Measurements from ENCODE around the gene RUBCN.
"Not testable (repeated sequence)": the region's sequence is repeated elsewhere in the genome, so short reads cannot be mapped to it uniquely, and the experiment has no call there.

Gene RUBCN

GRCh38 chr3:197690754-197691153 is 46.0 kb downstream of the RUBCN start:
- H3K27ac ChIP-seq: no peak overlapping the region
- no peak for DNase-seq (ENCODE audit: low read depth, low spot score)

GRCh38 chr3:197687570-197687969 is 49.1 kb downstream of the RUBCN start:
- DNase-seq (ENCODE audit: low read depth, low spot score): no peak
- H3K27ac ChIP-seq: no peak overlapping the region

- no peak overlapping the region for H3K27ac ChIP-seq
- DNase-seq (ENCODE audit: low read depth, low spot score): no peak
These were observed 49.8 kb downstream of the RUBCN start for GRCh38 chr3:197686899-197687298.

DNA sequence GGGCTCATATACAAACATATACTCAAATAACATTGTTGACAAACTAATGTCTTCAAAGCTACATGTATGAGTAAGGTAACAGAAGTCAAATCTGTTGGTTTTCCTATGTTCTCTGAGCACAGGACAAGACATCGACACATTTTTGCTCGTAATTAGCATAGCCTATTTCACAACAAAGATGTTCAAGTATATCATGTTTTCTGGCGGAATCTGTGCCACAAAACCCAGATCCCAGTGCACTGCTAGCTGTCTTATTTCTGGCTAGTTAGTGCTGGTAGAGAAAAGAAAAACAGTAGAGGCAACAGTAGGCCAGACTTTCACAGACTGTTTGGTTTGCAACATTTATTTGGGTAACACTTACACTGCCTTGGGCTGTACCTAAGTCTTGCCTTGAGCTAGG is 51.2 kb downstream of the RUBCN start:
- no peak for DNase-seq (ENCODE audit: low read depth, low spot score)
- no peak overlapping the region for H3K27ac ChIP-seq

GRCh38 chr3:197683191-197683590 is 53.5 kb downstream of the RUBCN start:
- no peak for DNase-seq (ENCODE audit: low read depth, low spot score)
- no peak overlapping the region for H3K27ac ChIP-seq

DNA sequence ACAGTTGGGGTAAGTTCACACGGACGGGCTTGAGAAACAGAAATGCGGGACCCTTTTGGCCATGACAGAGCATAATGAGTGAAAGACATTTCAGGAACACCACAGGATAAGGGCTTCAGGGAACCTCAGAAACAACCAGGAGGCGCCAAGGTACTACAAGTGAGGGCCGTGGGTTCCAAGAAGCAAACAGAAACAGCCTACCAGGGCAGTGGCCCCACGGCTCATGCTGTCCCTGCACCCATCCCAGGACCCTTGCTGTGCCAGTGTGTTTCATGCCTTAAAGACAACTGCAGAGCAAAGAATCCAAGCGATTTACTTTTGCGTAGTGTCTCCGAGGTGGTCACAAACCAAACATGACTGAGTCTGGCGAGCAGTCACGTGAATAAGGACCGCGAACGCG is 54.0 kb downstream of the RUBCN start:
- no peak for DNase-seq (ENCODE audit: low read depth, low spot score)
- H3K27ac ChIP-seq: no peak overlapping the region

GRCh38 chr3:197680955-197681521 is 55.7 kb downstream of the RUBCN start:
- no peak for DNase-seq (ENCODE audit: low read depth, low spot score)
- no peak overlapping the region for H3K27ac ChIP-seq

- DNase-seq (ENCODE audit: low read depth, low spot score): no peak
- H3K27ac ChIP-seq: no peak overlapping the region
These were observed 60.8 kb downstream of the RUBCN start for GRCh38 chr3:197675951-197676350.

GRCh38 chr3:197675563-197675860 is 61.2 kb downstream of the RUBCN start:
- no peak for DNase-seq (ENCODE audit: low read depth, low spot score)
- no peak overlapping the region for H3K27ac ChIP-seq

DNA sequence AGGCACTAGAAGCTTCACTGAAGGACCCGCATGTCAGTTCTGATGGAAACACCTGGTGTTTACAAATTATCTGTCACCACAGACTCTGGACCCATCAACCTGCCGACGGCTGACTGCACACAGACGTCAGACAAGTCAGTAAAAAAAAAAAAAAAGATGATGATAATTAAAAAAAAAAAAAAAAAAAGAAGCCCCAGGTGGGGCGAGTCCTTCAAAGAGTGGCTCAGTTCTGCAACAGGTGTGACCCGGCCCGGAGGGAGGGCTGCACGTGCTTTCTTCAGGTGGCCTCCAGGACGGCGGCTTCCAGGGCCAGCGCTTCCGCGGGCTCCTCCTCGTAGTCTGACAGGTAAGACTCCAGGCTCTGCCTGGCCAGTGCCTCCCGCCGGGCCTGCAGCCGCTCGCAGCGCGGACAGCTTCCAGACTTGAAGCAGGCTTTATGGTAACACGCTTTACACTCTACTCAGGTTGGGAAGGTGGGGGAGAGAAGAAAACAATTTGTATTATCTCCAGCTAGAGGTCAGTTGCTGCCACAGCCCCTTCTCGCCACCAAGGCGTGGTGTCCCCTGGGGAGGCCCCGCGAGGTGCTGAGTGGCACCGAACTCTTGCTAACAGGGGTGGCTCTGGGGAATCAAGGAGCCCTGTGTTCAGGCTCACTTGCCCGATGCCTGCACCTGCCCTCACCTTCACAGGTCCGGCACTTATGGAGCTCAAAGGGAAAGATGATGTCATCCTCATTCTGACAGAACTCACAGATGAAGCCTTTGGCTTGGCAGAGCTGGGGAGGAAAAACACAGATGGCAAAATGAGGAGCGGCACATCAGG is 61.8 kb downstream of the RUBCN start:
- no peak overlapping the region for H3K27ac ChIP-seq
- no peak for DNase-seq (ENCODE audit: low read depth, low spot score)

DNA sequence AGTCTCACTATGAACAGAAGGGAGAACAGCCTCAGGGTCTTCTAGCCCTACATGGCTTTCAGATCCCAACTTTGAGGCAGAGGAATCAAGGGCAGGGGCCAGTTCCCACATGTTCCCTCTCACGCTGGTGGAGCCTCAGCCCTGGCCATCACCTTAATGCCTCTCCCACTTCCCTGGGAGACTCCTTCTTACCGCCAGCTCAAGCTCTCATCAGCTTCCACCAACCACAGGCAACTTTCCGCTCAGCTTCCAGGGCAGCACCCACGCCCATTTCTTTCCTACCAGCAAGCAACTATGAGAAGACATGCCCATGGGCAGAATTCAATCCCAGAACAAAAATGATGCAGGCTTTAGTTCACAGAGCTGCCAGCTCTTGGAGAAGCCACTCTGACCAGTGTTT is 63.5 kb downstream of the RUBCN start:
- no peak overlapping the region for H3K27ac ChIP-seq
- no peak for DNase-seq (ENCODE audit: low read depth, low spot score)

DNA sequence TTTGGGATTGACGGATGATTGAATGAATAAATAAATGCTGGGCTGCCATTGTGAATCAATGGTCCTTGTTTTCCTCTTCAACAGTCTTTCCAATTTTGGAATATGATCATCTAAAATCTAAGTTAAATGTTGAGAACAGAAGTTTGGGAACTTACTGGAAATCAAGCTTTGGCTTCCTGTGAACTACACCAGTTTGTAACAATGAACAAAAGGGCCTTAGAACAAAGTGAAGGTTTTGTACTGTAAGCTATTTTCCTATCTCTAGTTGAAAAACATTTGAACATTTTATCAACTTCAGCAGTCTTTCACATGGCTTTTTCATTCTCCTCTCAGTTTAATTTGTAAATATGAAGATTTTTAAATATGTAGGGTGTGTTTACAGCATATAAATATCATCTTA is 66.3 kb downstream of the RUBCN start:
- no peak for DNase-seq (ENCODE audit: low read depth, low spot score)
- no peak overlapping the region for H3K27ac ChIP-seq

GRCh38 chr3:197667968-197668367 is 68.7 kb downstream of the RUBCN start:
- no peak for DNase-seq (ENCODE audit: low read depth, low spot score)
- no peak overlapping the region for H3K27ac ChIP-seq

GRCh38 chr3:197667293-197667692 is 69.4 kb downstream of the RUBCN start:
- DNase-seq (ENCODE audit: low read depth, low spot score); H3K27ac ChIP-seq: not testable (repeated sequence)

DNA sequence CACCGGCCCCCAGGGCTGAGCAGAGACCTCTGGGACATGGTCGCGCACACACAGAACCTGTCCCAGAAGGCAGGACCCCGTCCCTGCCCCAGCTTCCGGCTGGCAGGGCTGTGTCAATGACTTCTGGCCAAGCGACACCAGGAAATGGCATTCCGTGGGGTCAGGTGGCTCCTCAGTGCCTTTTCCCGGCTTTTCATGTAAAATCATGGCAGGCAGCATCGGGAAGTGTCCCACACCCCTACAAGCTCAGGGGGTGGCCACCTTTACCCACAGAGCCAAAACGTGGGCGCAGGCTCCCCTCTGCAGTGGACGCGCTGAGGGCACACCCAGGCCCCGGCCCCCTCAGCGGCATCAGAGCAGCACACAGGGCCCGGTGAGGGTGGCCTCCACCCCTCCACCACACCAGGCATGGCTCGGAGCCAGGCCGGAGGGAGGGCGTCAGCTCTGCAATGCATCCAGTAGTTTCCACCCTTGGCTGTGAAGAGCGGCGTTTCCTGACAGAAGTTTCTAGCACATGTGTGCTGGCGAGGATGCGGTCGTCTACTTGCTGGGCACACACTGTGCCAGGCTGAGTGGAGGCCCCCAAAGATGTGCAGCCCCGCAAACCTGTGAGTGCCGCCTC is 70.4 kb downstream of the RUBCN start:
- DNase-seq (ENCODE audit: low read depth, low spot score); H3K27ac ChIP-seq: not testable (repeated sequence)

DNA sequence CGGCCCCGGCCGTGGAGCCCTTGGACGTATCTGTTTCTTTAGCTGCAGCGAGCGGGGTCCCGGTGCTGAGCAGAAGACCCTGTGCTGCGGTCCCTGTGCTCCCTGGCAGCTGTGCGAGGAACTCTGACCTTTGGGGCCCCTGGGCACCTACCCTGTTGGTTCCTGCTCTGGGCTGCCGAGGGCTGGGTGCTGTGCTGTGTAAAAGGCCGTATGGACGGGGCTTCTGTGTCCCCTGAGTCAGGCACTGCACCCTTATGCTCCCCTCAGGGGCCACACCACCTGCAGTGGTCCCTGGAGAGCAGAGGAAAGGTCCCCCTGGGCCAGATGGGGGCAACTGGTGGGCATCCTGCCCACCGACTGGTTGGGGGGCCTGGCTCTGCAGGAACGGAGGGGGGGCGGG is 71.2 kb downstream of the RUBCN start:
- H3K27ac ChIP-seq: not testable (repeated sequence)

DNA sequence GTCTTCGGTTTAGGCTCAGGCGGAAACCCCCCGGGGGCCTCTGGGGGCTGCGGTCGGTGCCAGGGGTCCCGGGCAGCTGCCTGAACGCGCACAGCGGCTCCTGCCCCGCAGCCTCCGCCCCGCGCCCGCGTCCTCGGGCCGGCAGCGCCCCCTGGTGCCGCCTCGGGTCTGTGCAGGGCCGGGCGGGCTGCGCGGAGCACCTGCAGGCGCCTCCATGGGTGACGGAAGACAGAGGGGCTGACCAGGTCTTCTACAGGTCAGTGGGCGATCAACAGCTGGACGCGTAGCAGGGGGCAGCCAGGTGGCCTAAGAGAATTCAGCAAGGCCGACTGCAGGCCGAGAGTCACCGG is 71.6 kb downstream of the RUBCN start:
- not testable (repeated sequence) for DNase-seq (ENCODE audit: low read depth, low spot score); H3K27ac ChIP-seq

More for the DNA sequence above, 71.2 kb downstream of the RUBCN start:
- DNase-seq (ENCODE audit: low read depth, low spot score): not testable (repeated sequence)

DNA sequence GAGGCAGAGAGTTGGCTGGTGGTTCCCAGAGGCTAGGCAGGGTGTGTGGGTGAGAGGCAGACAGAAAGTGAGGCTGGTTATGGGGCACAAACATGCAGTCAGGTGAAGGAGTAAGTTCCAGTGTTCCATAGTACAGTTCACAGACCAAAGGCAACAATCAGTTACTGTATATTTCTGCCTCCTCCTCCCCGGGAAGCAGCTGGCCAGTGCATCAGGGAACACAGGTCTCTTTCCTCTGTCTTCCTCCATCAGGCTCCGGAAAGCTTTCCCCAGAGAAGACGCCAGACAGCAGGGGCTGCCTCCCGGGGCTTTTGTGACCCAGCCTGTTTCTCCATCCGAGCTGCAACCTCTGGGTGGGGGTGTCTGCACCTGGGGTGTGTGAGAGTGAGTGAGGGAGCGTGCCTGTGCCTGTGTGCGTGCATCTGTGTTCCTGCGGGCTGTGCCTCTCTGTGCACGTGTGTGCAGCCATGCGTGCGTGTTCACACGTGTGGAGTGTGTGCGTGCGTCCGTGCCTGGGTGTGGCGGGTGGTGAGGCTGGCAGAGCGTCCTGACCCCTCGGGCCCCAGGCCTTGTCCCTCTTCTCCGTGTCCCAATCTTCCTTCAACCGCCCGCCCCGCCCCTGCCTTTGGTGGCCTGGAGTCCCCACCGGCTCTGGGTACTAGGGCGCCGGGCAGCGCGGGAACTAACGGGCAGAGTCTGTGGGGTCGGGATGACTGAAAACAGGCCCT is 72.1 kb downstream of the RUBCN start:
- not testable (repeated sequence) for H3K27ac ChIP-seq; DNase-seq (ENCODE audit: low read depth, low spot score)

- not testable (repeated sequence) for H3K27ac ChIP-seq; DNase-seq (ENCODE audit: low read depth, low spot score)
These were observed 73.2 kb downstream of the RUBCN start for GRCh38 chr3:197663367-197664140.

DNA sequence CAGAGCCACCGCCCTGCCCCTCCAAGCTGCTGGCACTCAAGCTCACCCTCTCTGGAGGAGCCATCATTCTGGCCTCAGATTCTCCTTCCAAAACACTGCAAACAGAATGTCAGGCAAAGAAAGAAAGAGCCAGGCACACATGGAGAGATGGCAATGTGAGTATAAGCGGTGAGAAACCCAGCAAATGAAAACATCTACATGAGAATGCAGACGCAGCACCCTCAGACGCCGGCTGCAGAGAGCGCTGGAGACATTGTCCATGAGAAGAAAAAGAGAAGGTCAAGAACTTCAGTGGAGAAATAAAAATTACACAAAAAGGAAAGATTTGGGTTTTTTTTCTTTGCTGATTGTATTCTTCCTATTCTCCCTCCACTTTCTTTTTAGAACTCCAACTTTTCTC is 74.4 kb downstream of the RUBCN start:
- not testable (repeated sequence) for H3K27ac ChIP-seq; DNase-seq (ENCODE audit: low read depth, low spot score)

Measured in epithelial cell of prostate (primary cell).